HL-60 (cell line): ENCODE results near the gene FAS.
"Not testable (repeated sequence)": the region's sequence is repeated elsewhere in the genome, so short reads cannot be mapped to it uniquely, and the experiment has no call there.

Source experiments
- CTCF ChIP-seq: IDR thresholded peaks from one replicate; pipeline ENCODE4 v1.5.1; 2011; ENCODE audit warnings: low read length, control low read depth, inconsistent platforms; ENCODE audit not compliant: insufficient read depth
- GABPA ChIP-seq: IDR thresholded peaks from 2 replicates; pipeline ENCODE4 v1.6.1; 2012; ENCODE audit warnings: low read depth

DNA sequence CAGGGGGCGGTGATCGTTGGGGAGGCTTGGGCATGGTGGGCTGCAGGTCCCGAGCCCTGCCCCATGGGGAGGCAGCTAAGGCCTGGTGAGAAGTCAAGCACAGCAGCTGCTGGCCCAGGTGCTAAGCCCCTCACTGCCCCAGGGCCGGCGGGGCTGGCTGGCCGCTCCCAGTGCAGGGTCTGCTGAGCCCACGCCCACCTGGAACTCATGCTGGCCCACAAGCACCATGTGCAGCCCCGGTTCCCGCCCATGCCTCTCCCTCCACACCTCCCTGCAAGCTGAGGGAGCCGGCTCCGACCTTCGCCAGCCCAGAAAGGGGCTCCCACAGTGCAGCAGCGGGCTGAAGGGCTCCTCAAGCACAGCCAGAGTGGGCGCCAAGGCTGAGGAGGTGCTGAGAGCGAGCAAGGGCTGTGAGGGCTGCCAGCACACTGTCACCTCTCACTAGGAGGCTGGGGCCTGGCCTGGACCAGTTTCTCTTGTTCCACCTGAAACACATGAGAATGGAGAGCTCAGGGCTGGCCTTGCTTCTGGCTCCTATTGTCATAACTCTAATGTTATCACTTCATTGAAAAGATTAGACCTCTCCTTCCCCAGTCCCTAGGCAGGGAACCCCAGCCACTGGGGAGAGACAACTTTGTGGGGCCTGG is 28.2 kb downstream of the FAS start:
- TF ChIP-seq CTCF, GABPA: not testable (repeated sequence)
